K562 (cell line): Measurements from ENCODE around the gene KLK15. TPM values are rescaled to one million over a fixed set of nuclear protein-coding genes. Genes with fewer than 3 reads are reported as not detected.

ENCODE experiments used
- BHLHE40 ChIP-seq: IDR thresholded peaks from 2 replicates; pipeline ENCODE4 v1.6.1; 2011; ENCODE audit warnings: low read length, improper control_type of control experiment
- BRD9 ChIP-seq: fragments of 450-650 bp; IDR thresholded peaks from 2 replicates; pipeline ENCODE4 v1.6.1; 2018; ENCODE audit warnings: low read depth; ENCODE audit not compliant: partially characterized antibody
- GABPB1 ChIP-seq: sonication (generic); formaldehyde crosslinking; IDR thresholded peaks from 2 replicates; pipeline ENCODE4 v1.8.0; 2022; ENCODE audit warnings: mild to moderate bottlenecking, missing genetic modification reagents
- GTF3C2 ChIP-seq: IDR thresholded peaks from 3 replicates; pipeline ENCODE4 v1.6.1; 2011; ENCODE audit warnings: borderline replicate concordance, mild to moderate bottlenecking, moderate library complexity; ENCODE audit not compliant: insufficient read length; ENCODE audit errors: extremely low read depth
- KLF16 ChIP-seq: IDR thresholded peaks from 2 replicates; pipeline ENCODE4 v1.6.1; 2016; ENCODE audit warnings: antibody characterized with exemption
- PHF21A ChIP-seq: fragments of 450-650 bp; IDR thresholded peaks from 2 replicates; pipeline ENCODE4 v1.6.1; 2017; ENCODE audit warnings: low read depth, borderline replicate concordance
- POLR2G ChIP-seq: fragments of 200-400 bp; formaldehyde crosslinking; IDR thresholded peaks from 2 replicates; pipeline ENCODE4 v1.6.1; 2017; ENCODE audit warnings: low read depth, mild to moderate bottlenecking, antibody characterized with exemption, low read length, moderate library complexity
- RB1 ChIP-seq: fragments of 450-650 bp; IDR thresholded peaks from 2 replicates; pipeline ENCODE4 v1.6.1; 2017; ENCODE audit warnings: low read depth, mild to moderate bottlenecking
- SAFB2 ChIP-seq: fragments of 200-400 bp; formaldehyde crosslinking; IDR thresholded peaks from 2 replicates; pipeline ENCODE4 v1.6.1; 2018; ENCODE audit warnings: borderline replicate concordance, low read length, low read depth, moderate library complexity; ENCODE audit not compliant: severe bottlenecking
- TCFL5 ChIP-seq: fragments of 250-450 bp; sonication (Bioruptor Pico); conservative IDR thresholded peaks from 2 replicates; pipeline ENCODE4 v1.6.1; 2021; ENCODE audit warnings: mild to moderate bottlenecking, moderate library complexity, matching md5 sums
- XRCC3 ChIP-seq: fragments of 450-650 bp; IDR thresholded peaks from 2 replicates; pipeline ENCODE4 v1.6.1; 2017; ENCODE audit warnings: mild to moderate bottlenecking, moderate library complexity
- XRCC5 ChIP-seq: fragments of 200-400 bp; formaldehyde crosslinking; IDR thresholded peaks from 2 replicates; pipeline ENCODE4 v1.6.1; 2017; ENCODE audit warnings: low read depth, mild to moderate bottlenecking, low read length
- ZNF518B ChIP-seq: fragments of 250-450 bp; sonication (Bioruptor Pico); IDR thresholded peaks from 2 replicates; pipeline ENCODE4 v1.5.0; 2021; ENCODE audit warnings: mild to moderate bottlenecking, moderate library complexity
- ZNF639 ChIP-seq, 2 experiments: fragments of 200-800 bp in 1 of 2; sonication (Bioruptor generic) in 1 of 2; sonication (generic) in 1 of 2; formaldehyde crosslinking in 1 of 2; IDR thresholded peaks in 1 of 2; conservative IDR thresholded peaks in 1 of 2; 2 replicates each; pipeline versions ENCODE4 v1.5.0 to v1.6.1; 2016 to 2020; ENCODE audit warnings: missing compliant biosample characterization in 1 of 2, missing genetic modification characterization in 1 of 2, missing genetic modification reagents in 1 of 2
- polyA plus RNA-seq, 8 experiments: library from polyadenylated mRNA; depleted of rRNA in 4 of 8; stranded (reverse) in 5 of 8; unstranded in 3 of 8; fragments of >200 nt; fragmentation: Nextera tagmentation in 2 of 8; fragmentation: Illumina TruSeq in 1 of 8; extraction: Ambion mirVana in 2 of 8; extraction: Trizol in 1 of 8; gene quantifications; 2 replicates each; pipeline versions ENCODE4 v1.2.1 to v1.2.3, GENCODE V29; 2011 to 2014; ENCODE audit warnings: inconsistent platforms in 1 of 8, missing spikeins in 1 of 8
- total RNA-seq, 7 experiments: library from RNA; depleted of rRNA in 6 of 7; stranded (reverse); fragments of >200 nt in 6 of 7; fragmentation: Illumina TruSeq in 2 of 7; extraction: Trizol in 2 of 7; gene quantifications; 2 replicates each; pipeline versions ENCODE4 v1.2.1 to v1.2.3, GENCODE V29; 2011 to 2021; ENCODE audit warnings: low replicate concordance in 1 of 7

Gene KLK15
- total and polyA plus RNA-seq, 9 of the 15 experiments (the other 6 are each of a cell fraction or from before 2014, with no cell fraction given) = not detected

- TF ChIP-seq ZNF518B (CRISPR knock-in tag) (no peak), BRD9 (peak; percentile 65), RB1 (peak; percentile 96; the same call in 1 of the 2 replicates), POLR2G (peak; percentile 100), GTF3C2 (no peak), KLF16 (no peak), TCFL5 (CRISPR knock-in tag) (no peak), SAFB2 (no peak), GABPB1 (CRISPR knock-in tag) (peak; percentile 65; the same call in 1 of the 2 replicates), ZNF639 (CRISPR knock-in tag; conservative IDR thresholded peaks at IDR 0.05 in 1 of 2, IDR thresholded peaks at IDR 0.05 in 1 of 2) (peak in 1 of 2 experiments; percentile 67; a peak in 2 of 4 replicates), XRCC3 (no peak), XRCC5 (peak; percentile 89), BHLHE40 (peak; percentile 10), PHF21A (no peak)
Measured at GRCh38 chr19:50804420-50805272, 28.7 kb downstream of the KLK15 start (continued).
